Measurements from ENCODE around the gene TGFA. TPM values are rescaled to one million over a fixed set of nuclear protein-coding genes. Genes with fewer than 3 reads are reported as not detected.

Gene TGFA
- polyA plus RNA-seq, 3 donors = 16.1 to 20.4 (median 18.9) TPM

- no peak for DNase-seq
Observed at GRCh38 chr2:70426341-70426740, 127.3 kb downstream of the TGFA start.

- DNase-seq = no peak
Observed at GRCh38 chr2:70425682-70426301, 127.8 kb downstream of the TGFA start.

GRCh38 chr2:70420740-70421139 is 132.9 kb downstream of the TGFA start:
- no peak for DNase-seq

- DNase-seq = no peak
Observed at GRCh38 chr2:70420143-70420542, 133.5 kb downstream of the TGFA start.

GRCh38 chr2:70418514-70418913 is 135.1 kb downstream of the TGFA start:
- DNase-seq = no peak

GRCh38 chr2:70417011-70417410 is 136.6 kb downstream of the TGFA start:
- no peak for DNase-seq

- DNase-seq = no peak
Observed at GRCh38 chr2:70412294-70413070, 141.1 kb downstream of the TGFA start.

- DNase-seq = no peak
Observed at GRCh38 chr2:70411483-70412125, 142.0 kb downstream of the TGFA start.

GRCh38 chr2:70403267-70404053 is 150.2 kb downstream of the TGFA start:
- DNase-seq = no peak

- DNase-seq = no peak
Observed at GRCh38 chr2:70400539-70400938, 153.1 kb downstream of the TGFA start.

GRCh38 chr2:70399046-70399445 is 154.6 kb downstream of the TGFA start:
- DNase-seq = no peak

Other genes with a start within 250 kb of the TGFA start
- 1 to 10 TPM; 6.6 to 7.6 (median 7.0) TPM for gene ADD2, start 214.4 kb upstream of the TGFA start, polyA plus RNA-seq (ENCODE audit: insufficient read length in 3 of 3)
- not detected for gene FIGLA, start 236.8 kb upstream of the TGFA start, polyA plus RNA-seq (ENCODE audit: insufficient read length in 3 of 3)

Data from renal pelvis (tissue), 4 donors.